ENCODE measurements around the gene MSRB2.

MSRB2 gene

GRCh38 chr10:23055424-23056185 is 39.8 kb upstream of the MSRB2 start:
- ChIA-PET CTCF (no interaction called here), POLR2A (interaction anchor here (0.7 kb wide), 1 partner anchor 13 kb away, joined by 3 read pairs; no protein-coding TSS in a partner anchor)
- DNase-seq (ENCODE audit: extremely low spot score): no peak
- no peak for TF ChIP-seq ARNT (IDR thresholded peaks at IDR 0.05)
- peak; percentile 91 for TF ChIP-seq ZNF384 (IDR thresholded peaks at IDR 0.05)

- CTCF ChIA-PET: no interaction called here
- TF ChIP-seq SUZ12 (IDR thresholded peaks at IDR 0.05) (no peak), LEF1 (IDR thresholded peaks at IDR 0.05; ENCODE audit: borderline replicate concordance) (no peak), CTBP1 (IDR thresholded peaks at IDR 0.05; ENCODE audit: borderline replicate concordance) (no peak), ELF4 (IDR thresholded peaks at IDR 0.05) (no peak), L3MBTL2 (conservative IDR thresholded peaks at IDR 0.05) (no peak), TARDBP (IDR thresholded peaks at IDR 0.05) (no peak), BHLHE40 (IDR thresholded peaks at IDR 0.05; ENCODE audit: borderline replicate concordance) (no peak)
Measured at GRCh38 chr10:23056186-23056579, 39.2 kb upstream of the MSRB2 start.

GRCh38 chr10:23058366-23058765 is 37.0 kb upstream of the MSRB2 start:
- no peak for DNase-seq (ENCODE audit: extremely low spot score)
- ChIA-PET CTCF (interaction anchor here (0.7 kb wide), 1 partner anchor 54 kb away, joined by 3 read pairs; no protein-coding TSS in a partner anchor), POLR2A (no interaction called here)
- TF ChIP-seq ZNF384 (IDR thresholded peaks at IDR 0.05): no peak
- no peak for TF ChIP-seq PKNOX1 (IDR thresholded peaks at IDR 0.05)
- no peak for TF ChIP-seq FOXA1 (IDR thresholded peaks at IDR 0.05)
- no peak for TF ChIP-seq LEF1 (IDR thresholded peaks at IDR 0.05; ENCODE audit: borderline replicate concordance)
- TF ChIP-seq ARNT (IDR thresholded peaks at IDR 0.05): no peak
- no peak for TF ChIP-seq SUZ12 (IDR thresholded peaks at IDR 0.05)
- no peak for TF ChIP-seq TARDBP (IDR thresholded peaks at IDR 0.05)
- TF ChIP-seq ELF4 (IDR thresholded peaks at IDR 0.05): no peak
- no peak for TF ChIP-seq HDGF (IDR thresholded peaks at IDR 0.05; ENCODE audit: borderline replicate concordance)
- TF ChIP-seq FOXM1 (IDR thresholded peaks at IDR 0.05; ENCODE audit: borderline replicate concordance): no peak
- TF ChIP-seq FOXK2 (IDR thresholded peaks at IDR 0.05): no peak
- no peak for TF ChIP-seq L3MBTL2 (conservative IDR thresholded peaks at IDR 0.05)
- TF ChIP-seq SP1 (IDR thresholded peaks at IDR 0.05): no peak
- TF ChIP-seq BHLHE40 (IDR thresholded peaks at IDR 0.05; ENCODE audit: borderline replicate concordance): no peak
- no peak for TF ChIP-seq NFRKB (IDR thresholded peaks at IDR 0.05)
- TF ChIP-seq CTBP1 (IDR thresholded peaks at IDR 0.05; ENCODE audit: borderline replicate concordance): no peak

More at GRCh38 chr10:23056186-23056579, 39.2 kb upstream of the MSRB2 start:
- POLR2A ChIA-PET: interaction anchor here (0.7 kb wide), 1 partner anchor 14 kb away, joined by 3 read pairs; no protein-coding TSS in a partner anchor
- DNase-seq (ENCODE audit: extremely low spot score): no peak

- POLR2A ChIA-PET: no interaction called here
Measured at GRCh38 chr10:23060918-23061317, 34.5 kb upstream of the MSRB2 start.

GRCh38 chr10:23063045-23063972 is 32.1 kb upstream of the MSRB2 start:
- TF ChIP-seq CTBP1 (IDR thresholded peaks at IDR 0.05; ENCODE audit: borderline replicate concordance): no peak
- no peak for TF ChIP-seq FOXK2 (IDR thresholded peaks at IDR 0.05)
- no peak for TF ChIP-seq HDGF (IDR thresholded peaks at IDR 0.05; ENCODE audit: borderline replicate concordance)
- TF ChIP-seq ARNT (IDR thresholded peaks at IDR 0.05): no peak
- no peak for TF ChIP-seq FOXM1 (IDR thresholded peaks at IDR 0.05; ENCODE audit: borderline replicate concordance)
- TF ChIP-seq NFRKB (IDR thresholded peaks at IDR 0.05): no peak
- TF ChIP-seq ZNF384 (IDR thresholded peaks at IDR 0.05): no peak
- TF ChIP-seq BHLHE40 (IDR thresholded peaks at IDR 0.05; ENCODE audit: borderline replicate concordance): no peak
- TF ChIP-seq L3MBTL2 (conservative IDR thresholded peaks at IDR 0.05): no peak
- TF ChIP-seq FOXA1 (IDR thresholded peaks at IDR 0.05): no peak
- TF ChIP-seq ELF4 (IDR thresholded peaks at IDR 0.05): no peak
- no peak for TF ChIP-seq LEF1 (IDR thresholded peaks at IDR 0.05; ENCODE audit: borderline replicate concordance)
- no peak for TF ChIP-seq SUZ12 (IDR thresholded peaks at IDR 0.05)
- no peak for TF ChIP-seq SP1 (IDR thresholded peaks at IDR 0.05)
- no peak for TF ChIP-seq PKNOX1 (IDR thresholded peaks at IDR 0.05)
- no peak for TF ChIP-seq TARDBP (IDR thresholded peaks at IDR 0.05)
- CTCF ChIA-PET: interaction anchor here (0.6 kb wide), 1 partner anchor 1333 kb away, joined by 3 read pairs; no protein-coding TSS in a partner anchor
- POLR2A ChIA-PET: no interaction called here
- DNase-seq (ENCODE audit: extremely low spot score): no peak

More at GRCh38 chr10:23060918-23061317, 34.5 kb upstream of the MSRB2 start:
- CTCF ChIA-PET: no interaction called here
- no peak for TF ChIP-seq CTBP1 (IDR thresholded peaks at IDR 0.05; ENCODE audit: borderline replicate concordance)
- no peak for TF ChIP-seq BHLHE40 (IDR thresholded peaks at IDR 0.05; ENCODE audit: borderline replicate concordance)
- TF ChIP-seq FOXK2 (IDR thresholded peaks at IDR 0.05): no peak
- no peak for TF ChIP-seq HDGF (IDR thresholded peaks at IDR 0.05; ENCODE audit: borderline replicate concordance)
- no peak for TF ChIP-seq TARDBP (IDR thresholded peaks at IDR 0.05)
- no peak for TF ChIP-seq FOXM1 (IDR thresholded peaks at IDR 0.05; ENCODE audit: borderline replicate concordance)
- no peak for DNase-seq (ENCODE audit: extremely low spot score)
